ENCODE results near the gene GPN2.

GPN2 gene

GRCh38 chr1:26889551-26890466, at the start of gene GPN2:
Gene GPN2, minus strand, starts transcription at chr1:26890283. Its CDS starts 187 bp downstream, at chr1:26890096.
- in situ Hi-C loops (cut with MboI; ENCODE audit: low sequenced_read_pairs): no loop called here

- in situ Hi-C loops (cut with MboI; ENCODE audit: low sequenced_read_pairs): no loop called here
Observed at GRCh38 chr1:26938659-26939025, 48.6 kb upstream of the GPN2 start.

DNA sequence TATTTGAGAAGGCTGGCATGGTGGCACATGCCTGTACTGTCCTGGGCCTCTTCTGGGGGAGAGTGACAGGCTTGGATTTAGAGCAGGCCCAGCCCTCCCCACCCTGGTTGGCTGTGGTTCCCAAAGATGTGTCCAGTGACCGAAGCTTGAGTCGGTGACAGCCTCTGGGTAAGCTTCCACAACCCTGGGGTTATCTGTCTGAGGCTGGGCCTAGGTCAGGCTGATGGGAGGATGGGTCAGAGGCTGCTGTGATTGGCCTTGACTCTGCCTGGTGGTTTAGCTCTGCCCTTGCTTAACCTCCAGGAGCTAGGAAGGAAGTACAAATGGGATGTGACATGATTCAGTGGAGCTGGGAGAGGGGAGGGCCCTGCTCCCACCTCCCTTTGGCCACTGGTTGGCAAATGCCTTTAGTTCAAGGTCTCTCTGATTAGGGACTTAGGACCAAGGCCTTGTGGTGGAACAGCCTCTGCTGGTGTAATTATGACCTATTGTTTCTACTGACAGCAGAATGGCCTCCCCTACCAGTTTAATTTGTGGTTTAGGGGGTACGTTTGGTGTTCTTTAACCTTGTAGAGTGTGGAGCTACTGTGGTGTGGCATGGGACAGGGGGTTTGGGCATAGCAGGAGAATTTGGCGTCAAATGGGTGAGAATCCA, 48.0 kb upstream of the GPN2 start:
- in situ Hi-C loops (cut with MboI; ENCODE audit: low sequenced_read_pairs): no loop called here

DNA sequence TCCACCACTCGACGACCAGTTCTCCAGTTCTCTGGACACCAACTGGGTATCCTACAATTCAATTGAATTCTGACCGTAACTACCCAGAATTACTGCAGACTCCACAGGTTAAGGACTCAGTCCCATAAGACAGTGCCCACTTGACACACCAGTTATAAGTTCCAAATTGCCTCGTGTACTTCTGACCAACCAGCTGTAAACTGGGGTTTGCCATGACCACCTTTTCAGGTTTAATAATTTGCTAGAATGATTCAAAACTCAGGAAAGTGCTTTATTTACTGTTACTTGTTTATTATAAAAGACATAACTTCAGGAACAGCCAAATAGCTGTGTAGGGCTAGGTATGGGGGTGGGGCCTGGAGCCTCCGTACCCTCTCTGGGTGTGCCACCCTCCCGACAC, 46.7 kb upstream of the GPN2 start:
- in situ Hi-C loops (cut with MboI; ENCODE audit: low sequenced_read_pairs): no loop called here

DNA sequence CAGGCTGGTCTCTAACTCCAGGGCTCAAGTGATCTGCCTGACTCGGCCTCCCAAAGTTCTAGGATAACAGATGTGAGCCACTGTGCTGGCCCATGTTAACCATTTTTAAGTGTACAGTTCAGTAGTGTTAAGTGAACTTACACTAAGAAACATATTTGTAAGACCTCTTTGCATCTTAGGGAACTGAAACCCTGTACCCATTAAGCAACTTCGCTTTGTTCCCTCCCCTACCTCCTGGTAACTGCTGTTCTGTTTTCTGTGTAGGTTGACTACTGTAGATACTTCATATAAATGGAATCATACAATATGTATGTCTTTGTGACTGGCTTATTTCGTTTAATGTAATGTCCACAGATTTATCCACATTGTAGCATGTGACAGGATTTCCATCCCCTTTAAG, 42.4 kb upstream of the GPN2 start:
- in situ Hi-C loops (cut with MboI; ENCODE audit: low sequenced_read_pairs): no loop called here

DNA sequence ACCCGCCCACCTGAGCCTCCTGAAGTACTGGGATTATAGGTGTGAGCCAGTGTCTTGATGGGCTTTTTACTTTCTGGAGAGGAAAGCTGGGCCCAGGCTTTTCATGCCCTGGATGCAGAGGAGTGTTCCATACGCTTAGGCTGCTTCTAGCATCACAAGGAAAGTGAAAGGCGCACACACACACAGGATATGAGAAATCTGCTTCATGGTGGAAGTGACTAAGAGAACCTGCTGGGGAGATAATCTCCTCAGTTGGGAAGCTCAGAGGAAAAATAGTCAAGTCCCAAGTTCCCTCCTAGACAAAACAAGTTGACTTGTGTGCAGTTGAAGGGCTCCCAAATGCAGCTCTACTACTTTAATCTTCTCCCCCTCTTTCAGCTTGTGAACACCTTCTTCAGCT, 33.6 kb upstream of the GPN2 start:
- in situ Hi-C loops (cut with MboI; ENCODE audit: low sequenced_read_pairs): no loop called here

DNA sequence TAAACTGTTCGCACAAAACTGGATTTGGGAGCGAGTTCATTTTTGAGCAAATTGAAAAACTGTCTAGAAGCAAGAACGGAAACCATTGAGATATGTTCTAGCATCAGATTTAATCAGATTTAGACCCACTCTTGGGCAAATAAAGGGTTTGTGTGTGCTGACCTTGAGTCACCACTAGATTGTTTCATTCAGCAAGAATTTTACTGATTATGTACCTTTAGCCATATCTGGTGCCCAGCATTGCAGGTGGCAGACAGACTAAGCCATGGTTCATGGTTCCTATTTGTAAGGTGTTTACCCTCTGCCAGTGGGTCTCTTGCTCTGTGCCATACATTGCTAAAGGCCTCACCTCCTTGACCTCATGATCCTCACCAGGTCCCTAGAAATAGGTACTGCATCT, 32.8 kb upstream of the GPN2 start:
- in situ Hi-C loops (cut with MboI; ENCODE audit: low sequenced_read_pairs): no loop called here

DNA sequence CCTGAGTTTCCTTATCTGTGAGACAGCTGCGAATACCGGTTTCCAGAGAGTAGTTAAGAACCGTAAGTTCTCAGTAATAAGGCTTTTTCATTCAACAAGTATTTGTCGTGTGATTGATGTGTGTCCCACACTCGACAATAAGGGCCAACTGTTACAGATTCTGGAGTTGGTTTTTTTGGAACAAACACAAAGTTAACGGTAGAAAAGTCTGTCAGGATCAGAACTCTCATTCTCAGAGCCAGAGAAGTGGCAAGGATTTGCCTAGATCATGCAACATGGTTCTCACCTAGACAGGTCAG, 32.3 kb upstream of the GPN2 start:
- in situ Hi-C loops (cut with MboI; ENCODE audit: low sequenced_read_pairs): no loop called here

GRCh38 chr1:26921540-26922430, 31.7 kb upstream of the GPN2 start, which contains the start of gene NUDC:
Gene NUDC, plus strand, starts transcription at chr1:26921743. Its CDS starts 106 bp downstream, at chr1:26921849.
- in situ Hi-C loops (cut with MboI; ENCODE audit: low sequenced_read_pairs): no loop called here

DNA sequence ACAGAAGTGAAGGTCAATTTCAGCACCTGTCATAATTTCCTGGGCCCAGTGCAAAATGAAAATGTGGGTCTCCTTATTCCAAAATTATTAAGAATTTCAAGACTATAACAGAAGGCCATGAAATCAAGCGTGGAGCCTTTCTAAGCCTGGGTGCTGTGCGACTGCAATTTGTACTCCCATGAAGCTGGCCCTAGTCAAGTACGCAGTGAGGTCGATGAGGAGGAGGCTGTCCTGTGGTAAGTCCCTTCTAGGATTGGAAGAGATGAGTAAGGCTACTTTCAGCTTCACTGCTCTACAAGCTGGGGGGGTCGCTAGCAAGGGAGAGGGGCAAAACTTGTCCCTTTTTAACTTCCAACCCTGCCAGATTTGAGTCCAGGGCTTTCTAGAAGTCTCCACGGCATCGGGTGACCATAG, 31.1 kb upstream of the GPN2 start:
- in situ Hi-C loops (cut with MboI; ENCODE audit: low sequenced_read_pairs): no loop called here

GRCh38 chr1:26915204-26915842, 25.2 kb upstream of the GPN2 start:
- in situ Hi-C loops (cut with MboI; ENCODE audit: low sequenced_read_pairs): no loop called here

- in situ Hi-C loops (cut with MboI; ENCODE audit: low sequenced_read_pairs): no loop called here
Observed at GRCh38 chr1:26913754-26914619, 23.9 kb upstream of the GPN2 start, which contains the start of gene NR0B2. Gene NR0B2, minus strand, starts transcription at chr1:26913975. Its CDS starts 35 bp downstream, at chr1:26913940.

DNA sequence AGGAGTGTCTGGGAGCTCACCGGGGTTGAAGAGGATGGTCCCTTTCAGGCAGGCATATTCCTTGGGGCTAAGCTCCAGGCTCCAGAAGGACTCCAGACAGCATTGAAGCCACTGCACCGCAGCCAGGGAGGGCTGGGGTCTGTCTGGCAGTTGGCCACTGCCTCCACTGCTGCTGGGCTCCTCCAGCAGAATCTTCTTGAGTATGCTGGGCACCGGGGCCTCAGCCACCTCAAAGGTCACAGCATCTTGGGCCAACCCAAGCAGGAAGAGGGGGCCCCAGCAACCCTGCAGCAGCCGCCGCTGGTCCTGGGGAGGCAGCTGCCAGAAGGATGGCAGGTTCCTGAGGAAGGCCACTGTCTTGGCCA, 23.3 kb upstream of the GPN2 start:
- in situ Hi-C loops (cut with MboI; ENCODE audit: low sequenced_read_pairs): no loop called here

GRCh38 chr1:26912147-26912490, 22.0 kb upstream of the GPN2 start:
- in situ Hi-C loops (cut with MboI; ENCODE audit: low sequenced_read_pairs): no loop called here

- in situ Hi-C loops (cut with MboI; ENCODE audit: low sequenced_read_pairs): no loop called here
Observed at GRCh38 chr1:26911399-26912146, 21.5 kb upstream of the GPN2 start.

DNA sequence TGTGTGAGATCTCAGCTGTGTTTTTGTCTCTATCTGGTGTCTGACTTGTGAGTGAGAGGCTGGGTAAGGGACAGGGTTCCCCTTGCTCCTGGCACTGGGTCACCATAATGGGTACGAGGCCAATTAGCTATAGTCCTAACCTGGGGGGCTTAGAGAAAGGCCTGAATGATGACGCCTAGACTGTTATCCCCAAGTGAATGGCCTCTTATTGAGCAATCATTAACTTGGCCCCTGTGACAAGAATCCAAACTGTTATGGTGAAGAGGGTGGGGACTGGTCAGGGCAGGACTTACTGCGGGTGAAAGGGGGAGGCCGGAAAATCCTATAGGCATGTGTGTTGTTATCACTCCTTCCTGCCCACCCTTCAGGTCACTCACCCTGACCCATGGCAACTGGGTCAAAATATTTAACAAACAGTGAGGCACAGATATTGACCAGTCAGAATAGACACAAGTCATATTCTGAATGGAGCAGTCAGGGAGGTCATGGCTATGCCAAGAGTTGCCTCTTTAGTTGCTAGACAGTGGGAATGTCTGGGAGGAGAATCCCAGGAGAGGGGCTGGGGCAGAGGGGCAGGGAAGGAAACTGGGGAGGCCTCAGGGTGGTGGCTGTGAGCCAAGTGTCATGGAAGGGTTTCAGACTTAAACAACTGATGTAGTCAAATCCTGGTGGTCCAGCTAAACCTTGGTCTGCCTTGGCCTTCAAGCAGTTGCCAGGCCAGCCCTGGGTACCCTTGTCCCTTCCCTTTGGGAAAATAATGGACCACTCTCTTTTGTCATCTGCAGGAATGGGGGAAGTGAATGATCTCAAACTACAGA, 20.5 kb upstream of the GPN2 start:
- in situ Hi-C loops (cut with MboI; ENCODE audit: low sequenced_read_pairs): no loop called here

GRCh38 chr1:26909951-26910342, 19.9 kb upstream of the GPN2 start:
- in situ Hi-C loops (cut with MboI; ENCODE audit: low sequenced_read_pairs): no loop called here

DNA sequence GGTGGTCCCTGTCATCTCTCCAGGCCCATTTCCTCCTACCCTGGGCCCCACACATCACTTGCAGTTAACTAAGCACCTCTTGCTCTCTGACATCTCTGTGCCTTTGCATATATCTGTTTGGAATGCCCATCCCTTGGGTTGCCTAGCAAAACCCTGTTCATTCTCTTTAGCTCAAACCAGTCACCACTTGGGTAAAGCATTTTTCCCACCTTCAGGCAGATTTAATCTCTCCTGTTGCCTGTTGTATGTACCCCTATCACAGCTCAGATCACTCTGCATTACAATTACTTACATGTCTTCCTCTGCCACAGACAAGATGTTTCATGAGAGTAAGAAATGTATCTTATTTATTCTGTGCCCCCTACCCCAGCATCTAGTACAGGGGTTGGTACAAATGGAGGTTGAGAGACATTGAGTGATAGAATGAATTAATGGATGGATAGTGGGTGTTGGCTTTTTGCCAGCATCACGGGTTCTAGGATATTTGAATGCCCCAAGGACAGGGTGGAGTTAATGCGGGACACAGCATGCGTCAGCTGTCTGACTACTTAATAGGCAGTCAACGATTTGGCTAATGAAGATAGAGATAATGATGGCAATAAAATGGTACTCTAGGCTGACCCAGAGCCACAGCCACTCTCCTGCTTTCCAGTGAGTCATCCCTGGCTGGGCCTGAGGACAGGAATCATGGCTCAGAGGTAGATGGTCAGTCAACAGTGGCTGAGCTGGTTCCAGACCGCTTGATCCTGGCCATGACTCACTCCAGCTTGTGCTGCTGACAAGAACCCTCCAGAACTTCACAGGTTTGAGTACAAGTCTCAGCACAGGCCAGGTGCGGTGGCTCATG, 17.2 kb upstream of the GPN2 start:
- in situ Hi-C loops (cut with MboI; ENCODE audit: low sequenced_read_pairs): no loop called here
